ENCODE measurements around the gene SPOCK2. TPM values are rescaled to one million over a fixed set of nuclear protein-coding genes. Genes with fewer than 3 reads are reported as not detected.

The SPOCK2 gene
- total RNA-seq, 1 donor from 2014 or later = 3.4 TPM

DNA sequence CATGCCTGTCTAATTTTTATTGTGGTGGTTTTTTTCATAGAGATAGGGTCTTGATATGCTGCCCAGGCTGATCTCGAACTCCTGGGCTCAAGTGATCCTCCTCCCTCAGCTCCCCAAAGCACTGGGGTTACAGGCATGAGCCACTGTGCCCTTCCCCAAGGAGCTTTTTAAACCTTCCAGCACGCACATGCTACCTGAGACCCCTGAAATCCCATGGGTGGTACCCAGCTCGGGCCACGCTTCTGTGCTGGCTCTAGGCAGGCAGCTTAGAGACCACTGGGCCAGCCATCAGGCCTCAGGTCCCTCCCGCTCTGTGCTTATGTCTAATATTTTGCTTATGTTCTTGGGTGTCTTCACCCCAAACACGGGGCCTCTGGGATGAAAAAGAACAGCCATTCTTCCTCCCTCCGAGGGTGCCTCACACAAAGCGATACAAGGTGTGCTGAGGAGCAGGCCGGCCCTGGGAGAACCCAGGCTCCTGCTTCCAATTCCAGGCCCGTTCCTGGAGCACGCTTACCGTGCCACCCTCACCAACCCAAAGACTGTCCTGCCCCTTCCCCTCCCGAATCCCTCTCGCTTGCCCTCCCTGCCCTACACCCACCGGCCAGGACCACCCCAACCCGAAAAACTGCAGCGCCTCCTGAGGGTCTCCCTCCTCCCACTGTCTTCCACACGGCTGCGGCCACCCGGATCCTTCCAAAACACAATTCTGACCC, 10.9 kb downstream of the SPOCK2 start:
- no peak for DNase-seq (ENCODE audit: low spot score)
- Mint-ChIP-seq H3K9me3 (ENCODE audit: unreplicated experiment) (no peaks in the 10 kb centered on the region), H3K27me3 (ENCODE audit: unreplicated experiment) (peaks cover 5% of the 10 kb centered on the region), H3K36me3 (ENCODE audit: low read depth, unreplicated experiment) (no peaks in the 10 kb centered on the region), H3K4me1 (ENCODE audit: unreplicated experiment) (no peaks in the 10 kb centered on the region), H3K4me3 (ENCODE audit: unreplicated experiment) (no peak overlapping the region), H3K27ac (ENCODE audit: unreplicated experiment) (no peak overlapping the region)
- TF ChIP-seq CTCF (IDR thresholded peaks at IDR 0.05; ENCODE audit: unreplicated experiment) = no peak

- Mint-ChIP-seq H3K27me3 (ENCODE audit: unreplicated experiment) (peaks cover 5% of the 10 kb centered on the region), H3K27ac (ENCODE audit: unreplicated experiment) (no peak overlapping the region), H3K9me3 (ENCODE audit: unreplicated experiment) (no peaks in the 10 kb centered on the region), H3K4me1 (ENCODE audit: unreplicated experiment) (no peaks in the 10 kb centered on the region), H3K36me3 (ENCODE audit: low read depth, unreplicated experiment) (peaks cover under 1% of the 10 kb centered on the region), H3K4me3 (ENCODE audit: unreplicated experiment) (no peak overlapping the region)
- no peak for DNase-seq (ENCODE audit: low spot score)
- TF ChIP-seq CTCF (IDR thresholded peaks at IDR 0.05; ENCODE audit: unreplicated experiment) = no peak
These were observed 11.6 kb downstream of the SPOCK2 start for GRCh38 chr10:72076756-72077155.

DNA sequence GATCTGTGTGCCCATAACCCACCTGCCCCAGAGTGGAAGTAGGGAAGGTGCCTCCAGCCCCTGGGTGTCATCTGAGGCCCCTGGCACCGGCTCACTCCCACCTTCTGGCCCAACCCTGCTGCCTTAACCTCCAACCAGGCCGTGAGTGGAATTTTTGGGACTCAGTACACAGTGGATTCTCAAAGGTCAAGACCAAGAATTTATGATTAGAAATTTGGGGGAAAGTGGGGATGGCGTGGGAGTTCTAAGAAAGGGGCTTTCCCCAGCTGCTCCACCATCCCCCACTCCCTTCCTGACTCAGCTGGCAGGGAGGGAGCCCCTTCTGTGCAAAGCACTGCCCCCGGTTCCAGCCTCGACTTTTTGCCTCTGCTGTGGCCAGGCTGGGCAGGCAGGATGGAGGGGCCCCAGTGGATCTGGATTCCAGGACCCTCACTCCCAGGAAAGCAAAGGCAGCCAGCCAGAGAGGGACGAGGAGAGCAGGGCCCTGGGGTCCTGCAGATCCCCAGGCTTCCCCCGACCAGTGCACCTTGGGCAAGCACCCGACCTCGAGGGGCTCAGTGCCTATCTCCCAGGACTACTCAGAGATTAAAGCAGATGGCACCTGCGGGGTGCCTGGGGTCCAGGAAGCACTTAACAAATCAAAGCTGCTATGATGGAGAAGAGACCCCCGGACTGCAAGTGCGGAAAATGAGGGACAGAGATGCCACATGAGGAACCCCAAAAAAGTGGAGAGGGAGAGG, 12.8 kb downstream of the SPOCK2 start:
- TF ChIP-seq CTCF (IDR thresholded peaks at IDR 0.05; ENCODE audit: unreplicated experiment) = no peak
- peaks cover 5% of the 10 kb centered on the region for H3K36me3 Mint-ChIP-seq (ENCODE audit: low read depth, unreplicated experiment)
- peaks cover 10% of the 10 kb centered on the region for H3K4me1 Mint-ChIP-seq (ENCODE audit: unreplicated experiment)
- DNase-seq (ENCODE audit: low spot score) = no peak
- no peak overlapping the region for H3K27ac Mint-ChIP-seq (ENCODE audit: unreplicated experiment)
- no peak overlapping the region for H3K4me3 Mint-ChIP-seq (ENCODE audit: unreplicated experiment)
- H3K27me3 Mint-ChIP-seq (ENCODE audit: unreplicated experiment) = peaks cover 6% of the 10 kb centered on the region
- no peaks in the 10 kb centered on the region for H3K9me3 Mint-ChIP-seq (ENCODE audit: unreplicated experiment)

- H3K27ac Mint-ChIP-seq (ENCODE audit: unreplicated experiment) = no peak overlapping the region
- no peak overlapping the region for H3K4me3 Mint-ChIP-seq (ENCODE audit: unreplicated experiment)
- peaks cover 6% of the 10 kb centered on the region for H3K27me3 Mint-ChIP-seq (ENCODE audit: unreplicated experiment)
- H3K9me3 Mint-ChIP-seq (ENCODE audit: unreplicated experiment) = no peaks in the 10 kb centered on the region
- peaks cover 5% of the 10 kb centered on the region for H3K36me3 Mint-ChIP-seq (ENCODE audit: low read depth, unreplicated experiment)
- no peak for TF ChIP-seq CTCF (IDR thresholded peaks at IDR 0.05; ENCODE audit: unreplicated experiment)
- DNase-seq (ENCODE audit: low spot score) = no peak
- peaks cover 16% of the 10 kb centered on the region for H3K4me1 Mint-ChIP-seq (ENCODE audit: unreplicated experiment)
These were observed 13.6 kb downstream of the SPOCK2 start for GRCh38 chr10:72074574-72075375.

All from endothelial cell (in vitro differentiated cells).